DMS153 treated with DMSO at 0.1 percent for 48 hours (cell line): ENCODE measurements around the gene RNF123.
"Not testable (repeated sequence)": the region's sequence is repeated elsewhere in the genome, so short reads cannot be mapped to it uniquely, and the experiment has no call there.

Source experiments
- DNase-seq: peaks from one replicate; lab custom pipeline; 2025; ENCODE audit not compliant: unreplicated experiment; lab: John Stamatoyannopoulos, UW

Gene RNF123

DNA sequence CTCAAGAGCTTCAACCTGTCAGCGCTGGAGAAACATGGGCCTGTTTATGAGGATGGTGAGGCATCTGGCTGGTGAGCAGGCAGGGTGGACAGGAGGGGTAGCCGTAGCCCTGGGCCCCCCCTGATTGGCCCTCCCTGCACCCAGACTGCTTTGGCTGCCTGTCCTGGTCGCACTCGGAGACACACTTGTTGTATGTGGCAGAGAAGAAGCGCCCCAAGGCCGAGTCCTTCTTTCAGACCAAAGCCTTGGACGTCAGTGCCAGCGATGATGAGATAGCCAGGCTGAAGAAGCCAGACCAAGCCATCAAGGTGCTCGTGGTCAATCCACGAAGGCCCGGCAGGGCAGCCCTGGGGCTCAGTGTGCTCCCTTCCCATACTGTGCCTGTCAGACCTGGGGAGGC lies 13.4 kb upstream of the RNF123 start:
- no peak for DNase-seq

DNA sequence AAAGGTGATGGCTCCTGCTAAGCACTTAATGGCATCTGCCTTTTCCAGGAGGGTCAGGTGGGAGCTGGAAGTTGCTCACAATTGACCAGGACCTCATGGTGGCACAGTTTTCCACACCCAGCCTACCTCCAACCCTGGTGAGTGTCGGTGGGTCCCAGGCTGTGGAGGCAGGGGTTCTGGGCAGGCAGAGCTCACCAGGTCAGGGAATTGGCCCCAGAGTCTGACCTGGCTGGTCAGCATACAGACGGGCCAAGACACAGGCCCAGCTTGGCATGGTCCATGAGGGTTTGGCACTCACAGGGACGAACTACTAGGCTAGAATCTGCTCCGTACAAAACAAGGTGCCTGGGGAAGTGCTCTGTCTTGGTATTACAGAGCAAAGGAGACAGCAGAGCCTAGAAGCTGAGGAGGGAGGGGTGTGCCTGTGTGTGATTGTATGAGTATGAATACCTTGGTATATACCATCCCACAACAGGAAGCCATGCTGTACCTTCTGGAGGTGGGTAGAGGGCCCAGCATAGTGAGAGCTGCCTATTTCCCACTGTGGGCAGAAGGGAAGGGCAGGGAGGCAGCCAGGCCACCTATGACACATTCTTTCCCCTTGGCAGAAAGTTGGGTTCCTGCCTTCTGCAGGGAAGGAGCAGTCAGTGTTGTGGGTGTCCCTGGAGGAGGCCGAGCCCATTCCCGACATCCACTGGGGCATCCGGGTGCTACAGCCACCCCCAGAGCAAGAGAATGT lies 8.7 kb upstream of the RNF123 start:
- no peak for DNase-seq

DNA sequence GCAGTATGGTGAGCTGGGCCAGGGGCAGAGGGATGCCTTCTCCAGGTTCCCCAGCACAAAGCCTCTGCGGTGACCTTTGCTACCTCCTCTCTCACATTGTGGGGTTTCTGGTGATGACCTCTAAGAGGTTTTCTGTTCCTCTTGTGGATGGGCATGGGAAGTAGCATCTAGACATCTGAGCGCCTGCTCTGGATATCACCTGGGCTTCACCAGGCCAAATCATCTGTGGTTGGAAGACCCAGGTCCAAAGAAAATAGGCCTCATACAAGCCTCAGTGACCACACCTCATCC lies 8.2 kb upstream of the RNF123 start:
- no peak for DNase-seq

DNA sequence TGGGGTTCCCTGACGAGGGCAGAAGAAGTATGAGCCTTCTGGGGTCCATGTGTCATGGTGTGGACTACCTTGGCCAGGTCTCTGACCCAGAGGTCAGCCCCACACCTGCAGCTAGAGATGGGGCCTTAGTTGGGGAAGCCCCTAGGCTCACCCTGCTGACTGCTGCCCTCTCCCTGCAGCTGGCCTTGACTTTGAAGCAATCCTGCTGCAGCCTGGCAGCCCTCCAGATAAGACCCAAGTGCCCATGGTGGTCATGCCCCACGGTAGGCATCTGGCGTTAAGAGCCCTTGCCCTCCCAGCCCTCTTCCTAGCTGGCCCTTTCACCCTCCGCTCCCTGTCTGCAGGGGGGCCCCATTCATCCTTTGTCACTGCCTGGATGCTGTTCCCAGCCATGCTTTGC lies 7.8 kb upstream of the RNF123 start:
- no peak for DNase-seq

DNA sequence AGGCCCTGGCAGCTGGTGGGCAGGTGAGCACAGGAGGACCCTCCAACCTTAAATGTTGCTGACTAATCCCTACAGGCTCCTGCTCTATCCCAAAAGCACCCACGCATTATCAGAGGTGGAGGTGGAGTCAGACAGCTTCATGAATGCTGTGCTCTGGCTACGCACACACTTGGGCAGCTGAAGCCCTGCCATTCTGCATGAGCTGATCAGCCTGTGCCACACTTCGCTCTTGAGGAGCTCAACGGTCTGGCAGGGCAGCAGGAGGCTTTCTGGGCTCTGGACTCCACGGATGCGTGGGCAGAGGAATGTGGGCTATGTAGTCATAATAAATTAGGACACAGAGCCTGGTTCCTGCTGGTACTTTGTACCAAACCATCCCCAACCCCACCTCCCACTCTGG lies 6.2 kb upstream of the RNF123 start:
- no peak for DNase-seq

DNA sequence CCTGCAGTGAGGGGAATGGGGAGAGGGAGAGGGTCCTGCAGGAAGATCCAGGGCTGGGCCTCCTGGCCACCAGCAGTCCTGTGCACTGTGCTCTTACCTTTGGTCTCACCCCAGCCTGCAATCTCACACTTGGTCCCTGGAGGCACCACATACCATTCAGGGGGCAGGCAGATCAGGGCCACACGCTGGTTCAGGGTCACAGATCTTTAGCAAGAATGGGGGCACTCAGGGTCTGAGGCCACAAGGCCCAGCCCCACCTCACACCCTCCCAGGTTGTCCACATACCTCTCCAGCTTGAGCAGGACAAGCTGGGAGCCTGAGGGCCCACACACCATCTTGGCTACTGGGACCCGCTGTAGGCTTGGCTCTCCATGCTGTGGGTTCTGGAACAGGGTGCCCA lies 4.9 kb upstream of the RNF123 start:
- not testable (repeated sequence) for DNase-seq

DNA sequence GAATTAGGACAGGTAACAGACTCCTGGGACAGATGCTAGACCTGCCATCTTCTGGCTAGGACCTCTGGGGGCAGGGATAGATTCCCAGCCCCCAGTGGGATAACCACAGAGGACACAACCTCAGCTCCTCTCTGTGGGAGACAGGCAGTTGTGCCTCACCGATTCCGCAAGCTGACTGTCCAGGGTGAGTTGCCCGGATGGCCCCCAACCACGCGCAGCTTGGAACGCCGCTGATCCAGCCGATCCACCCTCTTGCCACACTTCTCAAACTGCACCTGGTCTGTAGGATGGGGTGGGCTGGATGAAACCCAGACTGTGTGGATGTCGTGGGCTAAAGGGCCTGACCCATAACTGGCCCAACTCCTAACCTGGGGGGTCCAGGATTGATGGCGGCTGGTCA lies 4.3 kb upstream of the RNF123 start:
- DNase-seq = not testable (repeated sequence)

DNA sequence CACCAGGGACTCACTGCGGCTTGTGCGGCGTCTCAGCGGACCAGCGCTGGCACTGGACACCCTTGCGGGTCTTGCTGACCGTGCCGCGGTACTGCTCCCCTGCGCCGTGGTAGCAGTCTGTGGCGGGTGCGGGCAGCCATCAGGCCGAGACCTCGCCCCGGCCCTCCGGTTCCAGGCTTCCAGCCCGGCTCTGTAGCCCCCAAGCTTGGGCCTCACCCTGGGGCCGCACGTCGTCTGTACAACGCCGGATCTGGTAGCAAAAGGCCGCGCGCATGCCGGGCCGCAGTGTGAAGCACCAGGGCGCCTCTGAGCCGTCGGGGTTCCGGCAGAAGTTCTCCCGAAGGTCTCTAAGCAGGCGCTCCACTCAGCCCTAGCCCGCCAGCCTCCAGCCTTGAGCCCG lies 3.5 kb upstream of the RNF123 start:
- not testable (repeated sequence) for DNase-seq

DNA sequence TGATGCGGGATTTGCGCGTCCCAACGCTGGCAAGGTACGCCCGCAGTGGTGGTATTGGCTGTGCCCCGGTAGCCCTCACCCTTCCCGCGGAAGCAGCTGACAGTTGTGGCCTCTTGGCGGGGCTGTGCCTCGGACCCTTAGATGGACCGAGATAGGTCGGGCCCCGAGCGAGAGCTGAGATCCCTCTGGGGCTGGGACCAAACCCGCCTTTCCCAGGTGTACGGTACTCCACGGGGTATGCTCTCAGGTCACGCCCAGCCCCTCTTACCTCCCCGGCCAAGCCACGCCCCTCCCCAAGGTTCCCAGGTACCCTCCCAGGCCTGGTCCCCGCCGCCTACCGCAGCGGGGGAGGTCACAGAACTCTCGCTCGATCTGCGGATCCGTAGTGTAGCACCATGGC lies 3.0 kb upstream of the RNF123 start:
- not testable (repeated sequence) for DNase-seq

DNA sequence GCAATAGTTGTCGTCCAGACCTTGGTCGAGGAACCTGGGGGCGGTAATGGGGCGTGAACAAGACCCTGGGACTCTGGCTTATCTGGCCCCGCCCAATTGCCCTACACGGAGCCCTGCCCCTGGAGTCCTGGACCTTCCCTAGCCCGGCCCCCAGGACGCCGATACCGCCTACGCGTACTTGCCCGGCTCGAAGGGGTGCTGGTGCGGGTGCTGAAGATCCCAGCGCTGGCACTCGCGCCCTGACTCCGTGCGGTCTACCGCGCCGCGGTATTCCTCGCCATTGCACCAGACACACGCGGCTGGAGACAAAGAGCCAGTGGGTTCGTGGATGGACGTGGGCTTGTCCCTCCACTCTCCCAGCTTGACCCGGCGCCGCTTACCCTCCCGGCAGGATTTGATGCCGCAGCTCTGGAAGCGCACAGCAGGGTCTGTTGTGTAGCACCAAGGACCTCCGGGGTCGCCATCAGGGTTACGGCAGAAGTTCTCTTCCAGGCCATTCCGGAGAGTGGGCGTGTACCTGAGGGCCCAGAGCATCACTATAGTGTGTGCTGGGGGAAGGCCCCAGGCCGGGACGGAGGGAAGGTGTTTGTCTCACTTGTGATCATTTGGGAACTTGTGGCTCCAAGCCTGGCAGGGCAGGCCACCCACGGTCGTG lies 2.5 kb upstream of the RNF123 start:
- DNase-seq = not testable (repeated sequence)

DNA sequence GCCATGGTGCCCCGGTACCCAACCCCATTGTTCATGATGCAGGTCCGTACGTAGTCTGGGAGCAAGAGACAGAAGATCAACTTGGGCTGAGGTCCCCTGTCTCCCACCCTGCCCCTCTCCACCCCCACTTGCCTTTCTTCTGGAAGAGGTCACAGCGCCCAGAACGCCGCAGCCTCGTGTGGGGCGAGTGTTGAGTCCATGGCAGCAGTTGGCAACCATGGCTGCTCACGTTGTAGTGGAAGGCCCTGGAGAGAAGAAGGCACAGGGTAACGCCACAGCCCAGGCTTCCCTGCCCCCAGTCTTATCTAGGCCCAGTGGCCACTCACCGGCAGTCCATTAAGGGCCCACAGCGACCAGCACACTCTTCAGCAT lies 1.9 kb upstream of the RNF123 start:
- DNase-seq = not testable (repeated sequence)

DNA sequence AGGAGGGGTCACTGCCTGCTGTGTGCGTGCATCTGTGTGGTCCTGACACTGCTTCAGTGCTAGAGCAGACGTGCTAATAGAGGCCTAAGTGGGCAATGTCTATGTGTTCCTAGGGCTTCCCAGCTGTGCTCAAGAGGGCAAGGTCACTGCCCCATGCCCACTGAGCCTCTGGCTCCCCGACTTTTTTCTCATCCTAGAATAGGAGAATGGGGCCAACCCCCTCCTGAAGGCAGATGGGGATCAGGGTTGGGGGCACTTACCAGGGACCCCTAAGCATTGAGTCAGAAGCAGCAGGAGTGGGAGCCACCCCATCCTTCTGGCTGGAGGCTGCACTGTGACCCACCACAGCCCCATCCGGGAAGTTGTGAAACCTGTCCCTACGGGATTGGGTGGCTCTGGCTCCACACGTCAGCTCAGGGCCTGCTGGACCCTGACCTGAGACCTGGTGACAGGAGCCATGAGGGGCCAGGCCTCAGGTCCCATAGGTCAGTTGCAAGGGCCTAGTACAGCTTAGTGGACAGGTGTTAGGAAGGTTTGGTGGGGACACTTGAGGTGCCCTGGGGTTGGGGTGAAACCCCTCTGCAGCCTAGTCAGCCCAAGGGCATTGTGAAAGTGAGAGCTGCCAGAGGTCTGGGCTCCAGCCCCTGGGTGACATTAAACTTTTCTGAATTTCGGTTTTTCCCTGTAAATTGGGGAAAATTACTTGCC lies 865 bp upstream of the RNF123 start:
- DNase-seq = not testable (repeated sequence)

DNA sequence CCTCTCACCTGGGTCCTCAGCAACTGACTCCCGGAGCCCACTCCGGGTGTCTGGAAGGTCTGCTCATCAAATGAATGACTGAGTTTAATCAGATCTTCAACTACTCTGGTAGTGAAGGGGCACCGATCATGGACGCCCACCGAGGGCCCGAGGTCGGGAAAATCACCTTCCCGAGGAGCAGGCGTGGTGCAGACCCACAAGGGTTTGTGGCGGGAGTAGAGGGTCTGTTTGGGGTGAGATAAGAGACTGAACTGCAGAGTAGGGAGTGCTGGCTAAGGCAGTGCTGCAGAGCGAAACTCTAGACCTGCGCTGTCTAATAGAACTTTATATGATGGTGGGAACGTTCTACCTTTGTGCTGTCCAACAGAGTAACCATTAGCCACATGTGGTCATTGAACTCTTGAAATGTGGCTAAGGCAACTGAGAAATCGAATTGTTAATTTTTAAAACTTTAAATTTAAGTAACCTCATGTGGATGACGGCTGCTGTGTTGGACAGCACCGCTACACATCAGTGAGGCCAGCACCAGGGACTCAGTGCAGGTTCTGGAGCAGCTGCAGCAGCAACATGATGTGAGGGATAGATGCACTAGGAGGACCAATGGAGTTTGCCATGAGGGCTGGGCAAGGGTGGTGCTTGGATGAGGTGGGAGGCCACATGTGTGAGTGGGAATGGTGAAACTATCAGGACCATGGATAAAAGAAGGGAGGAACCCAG lies 709 bp downstream of the RNF123 start:
- DNase-seq = not testable (repeated sequence)

DNA sequence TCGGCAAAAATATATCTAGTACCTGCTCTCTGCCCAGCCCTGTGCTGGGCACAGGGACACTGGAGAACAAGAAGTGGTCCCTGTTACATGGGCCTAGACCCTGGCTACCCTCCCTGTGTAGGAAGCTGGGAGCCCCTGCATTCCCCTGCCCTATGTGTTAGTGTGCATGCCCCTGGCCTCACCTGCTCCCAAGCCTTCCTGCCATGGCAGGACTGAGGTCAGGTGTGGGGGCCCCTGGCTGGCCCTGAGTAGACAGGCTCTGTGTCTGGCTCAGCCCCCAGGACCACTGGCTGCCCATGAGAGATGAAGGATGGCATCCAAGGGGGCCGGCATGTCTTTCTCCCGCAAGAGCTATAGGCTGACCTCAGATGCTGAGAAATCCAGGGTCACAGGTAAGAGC lies 1.5 kb downstream of the RNF123 start:
- not testable (repeated sequence) for DNase-seq

DNA sequence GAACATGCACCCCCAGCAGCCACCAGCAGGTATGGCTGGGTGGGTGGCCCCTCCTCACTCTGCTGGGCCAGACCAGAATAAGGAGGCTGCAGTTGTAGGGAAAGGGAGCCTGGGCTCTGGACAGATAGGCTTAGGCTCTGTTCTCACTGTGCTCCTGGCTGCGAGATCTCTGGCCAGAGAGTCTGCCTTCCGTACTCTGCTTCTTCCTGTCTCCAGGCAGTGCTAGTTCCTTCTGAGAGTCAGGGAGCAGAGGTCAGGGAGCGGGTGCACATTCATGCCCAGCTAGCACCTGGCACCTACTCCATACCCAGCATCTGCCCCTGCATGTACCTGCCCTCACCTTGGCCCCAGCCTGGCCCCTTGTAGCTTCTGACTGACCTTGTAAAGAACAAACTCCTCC lies 2.1 kb downstream of the RNF123 start:
- not testable (repeated sequence) for DNase-seq

DNA sequence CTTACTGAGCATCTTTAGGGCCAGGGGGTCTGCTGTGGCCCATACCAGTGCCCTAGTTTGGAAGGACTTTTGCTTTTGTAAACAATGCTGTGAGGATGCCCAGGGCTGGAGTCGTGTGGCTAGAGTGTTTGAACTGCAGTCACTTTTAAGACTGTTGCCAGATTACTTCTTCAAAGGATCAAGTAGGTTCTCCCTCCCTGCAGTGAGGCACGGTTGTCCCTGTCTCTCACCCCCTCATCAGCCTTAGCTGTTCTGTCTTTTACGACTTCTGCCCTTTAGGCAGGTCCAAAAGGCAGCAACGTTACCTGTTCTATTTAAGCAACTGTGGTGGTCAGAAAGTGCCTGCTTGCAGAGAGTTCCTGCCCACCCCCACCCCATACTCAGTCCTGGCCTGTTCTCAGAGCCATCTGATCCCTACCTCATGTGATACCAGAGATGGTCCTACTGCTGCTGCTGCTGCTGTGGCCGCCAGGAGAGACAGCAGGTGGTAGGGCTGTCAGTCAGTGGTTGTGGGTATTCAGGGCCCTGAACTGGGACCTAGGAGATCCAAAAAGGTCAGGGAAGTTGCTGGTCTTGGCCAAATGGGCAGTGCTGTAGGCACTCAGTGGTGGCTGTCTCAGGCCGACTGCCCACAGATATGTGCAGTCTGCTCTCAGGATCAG lies 5.2 kb downstream of the RNF123 start:
- not testable (repeated sequence) for DNase-seq

DNA sequence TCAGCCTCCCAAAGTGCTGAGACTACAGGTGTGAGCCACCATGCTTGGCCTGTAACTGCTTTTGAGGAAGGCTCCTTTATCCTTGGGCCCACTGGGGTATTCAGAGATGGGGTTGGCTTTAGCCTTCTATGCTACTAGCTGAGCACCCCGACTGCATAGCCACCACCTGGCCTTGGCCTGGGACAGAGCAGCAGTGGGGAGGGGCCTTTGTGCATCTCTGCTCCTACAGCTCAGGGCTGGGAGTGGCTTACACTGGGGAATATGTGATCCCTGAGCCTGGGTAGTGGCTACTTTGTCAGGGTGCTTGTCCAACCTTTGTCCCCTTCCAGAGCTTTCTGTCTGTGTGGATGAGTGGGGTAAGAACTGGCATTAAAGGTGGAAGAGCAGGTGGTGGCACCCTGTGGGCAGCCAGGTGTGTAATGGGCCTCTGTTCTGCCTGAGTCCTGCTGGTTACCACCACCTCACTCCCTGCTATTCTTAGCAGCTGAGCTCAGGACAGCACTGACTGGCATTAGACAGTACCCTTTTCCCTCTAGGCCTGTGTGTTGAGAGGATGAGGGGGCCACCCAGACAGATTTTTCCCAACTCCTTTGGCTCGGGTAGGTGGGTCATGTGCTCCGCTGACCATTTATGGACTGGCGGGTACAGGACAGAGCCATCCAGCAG lies 6.1 kb downstream of the RNF123 start:
- not testable (repeated sequence) for DNase-seq

DNA sequence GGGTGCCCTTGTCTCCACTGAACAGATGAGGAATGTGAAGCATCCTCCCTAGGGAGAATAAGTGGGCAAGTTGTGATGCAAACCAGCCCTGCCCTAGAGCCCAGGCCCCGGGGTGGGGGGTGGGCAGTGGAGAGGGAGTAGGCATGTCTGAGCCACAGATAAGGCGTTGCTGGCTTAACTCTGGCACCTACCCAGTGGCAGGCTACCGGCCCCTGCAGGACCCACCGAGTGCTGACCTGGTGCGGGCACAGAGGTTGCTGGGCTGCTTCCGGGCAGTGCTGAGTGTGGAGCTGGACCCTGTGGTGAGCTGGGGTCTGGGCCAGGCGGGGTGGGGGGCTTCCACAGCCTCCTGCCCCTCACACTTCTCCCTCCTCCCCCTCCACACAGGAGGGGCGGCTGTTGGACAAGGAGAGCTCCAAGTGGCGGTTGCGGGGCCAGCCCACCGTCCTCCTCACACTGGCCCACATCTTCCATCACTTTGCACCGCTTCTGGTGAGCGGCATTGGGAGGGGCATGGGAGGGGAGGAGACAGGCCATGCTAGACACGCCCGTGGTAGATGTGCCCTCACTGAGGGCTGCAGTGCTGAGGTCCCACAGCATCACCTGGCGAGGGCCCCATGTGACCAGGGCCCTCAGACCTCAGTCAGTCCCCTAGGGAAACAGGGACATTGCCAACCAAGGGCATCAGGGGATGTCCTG lies 10.1 kb downstream of the RNF123 start:
- DNase-seq = no peak

DNA sequence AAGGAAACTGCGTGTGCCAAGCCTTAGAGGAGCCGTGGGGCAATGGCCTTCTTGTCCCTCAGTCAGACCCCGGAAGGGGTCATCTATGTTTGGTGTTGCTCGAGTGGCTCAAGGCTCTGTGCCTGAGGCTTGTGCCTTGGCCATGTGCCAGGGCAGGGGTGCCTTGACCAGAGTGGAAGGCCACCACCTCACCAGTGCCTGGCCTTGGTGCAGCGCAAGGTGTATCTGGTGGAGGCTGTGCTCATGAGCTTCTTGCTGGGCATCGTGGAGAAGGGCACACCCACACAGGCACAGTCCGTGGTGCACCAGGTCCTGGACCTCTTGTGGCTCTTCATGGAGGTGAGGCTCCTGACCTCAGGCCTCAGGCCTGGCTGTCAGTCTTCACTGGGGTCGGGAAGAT lies 10.7 kb downstream of the RNF123 start:
- DNase-seq = no peak
